GM12878 (cell line): ENCODE data around the gene SCN4A. TPM values are rescaled to one million over a fixed set of nuclear protein-coding genes. Genes with fewer than 3 reads are reported as not detected.

ENCODE experiments used
- ATF7 ChIP-seq: fragments of 450-650 bp; IDR thresholded peaks from 2 replicates; pipeline ENCODE4 v1.6.1; 2016; ENCODE audit warnings: low read depth, mild to moderate bottlenecking
- BMI1 ChIP-seq: fragments of 450-650 bp; IDR thresholded peaks from 2 replicates; pipeline ENCODE4 v1.6.1; 2016; ENCODE audit warnings: mild to moderate bottlenecking, moderate library complexity, borderline replicate concordance
- CHD1 ChIP-seq: IDR thresholded peaks from 2 replicates; pipeline ENCODE4 v1.6.1; 2012; ENCODE audit warnings: low read depth, low read length, improper control_type of control experiment
- ELK1 ChIP-seq: IDR thresholded peaks from 2 replicates; pipeline ENCODE4 v1.6.1; 2012; ENCODE audit warnings: low read depth, low read length, improper control_type of control experiment
- HSF1 ChIP-seq: fragments of 150-350 bp; IDR thresholded peaks from 2 replicates; pipeline ENCODE4 v1.6.1; 2014; ENCODE audit warnings: mild to moderate bottlenecking, low read depth, low read length
- IRF3 ChIP-seq: fragments of 450-650 bp; IDR thresholded peaks from 2 replicates; pipeline ENCODE4 v1.6.1; 2014; ENCODE audit warnings: mild to moderate bottlenecking
- NFXL1 ChIP-seq: fragments of 450-650 bp; IDR thresholded peaks from 2 replicates; pipeline ENCODE4 v1.6.1; 2017; ENCODE audit warnings: antibody characterized with exemption, mild to moderate bottlenecking, borderline replicate concordance
- PAX5 ChIP-seq: IDR thresholded peaks from 2 replicates; pipeline ENCODE4 v1.6.1; 2011; ENCODE audit warnings: low read depth, low read length, borderline replicate concordance
- PRDM15 ChIP-seq: fragments of 450-650 bp; formaldehyde crosslinking; IDR thresholded peaks from 2 replicates; pipeline ENCODE4 v1.4.0; 2020; ENCODE audit warnings: mild to moderate bottlenecking, moderate library complexity
- SP1 ChIP-seq: IDR thresholded peaks from one replicate; pipeline ENCODE4 v1.6.1; 2011; ENCODE audit warnings: low read depth, low read length
- TCF12 ChIP-seq: IDR thresholded peaks from 2 replicates; pipeline ENCODE4 v1.6.1; 2011; ENCODE audit warnings: low read depth, mild to moderate bottlenecking, low read length
- ZNF274 ChIP-seq: IDR thresholded peaks from one replicate; pipeline ENCODE4 v1.8.0; 2011; ENCODE audit not compliant: insufficient read length, insufficient read depth
- polyA plus RNA-seq, 11 experiments: library from polyadenylated mRNA; depleted of rRNA in 4 of 11; unstranded in 6 of 11; stranded (reverse) in 5 of 11; fragments of >200 nt; fragmentation: Nextera tagmentation in 4 of 11; fragmentation: Illumina TruSeq in 1 of 11; extraction: Ambion mirVana in 4 of 11; extraction: Trizol in 1 of 11; gene quantifications; 1 replicate in 1 of 11; 2 replicates in 10 of 11; pipeline versions ENCODE4 v1.2.1 to v1.2.3, GENCODE V29; 2011 to 2016; ENCODE audit warnings: inconsistent platforms in 2 of 11, missing spikeins in 2 of 11, low read depth in 1 of 11
- total RNA-seq, 4 experiments: library from RNA; depleted of rRNA in 3 of 4; stranded (reverse); fragments of >200 nt in 3 of 4; fragmentation: Illumina TruSeq in 1 of 4; extraction: Trizol in 1 of 4; gene quantifications; 2 replicates each; pipeline versions ENCODE4 v1.2.1 to v1.2.3, GENCODE V29; 2013 to 2021
- TF ChIP-seq, protein P1 (sequence below): fragments of 450-650 bp; IDR thresholded peaks from 2 replicates; pipeline ENCODE4 v1.6.1; 2017; ENCODE audit warnings: antibody characterized with exemption, mild to moderate bottlenecking, moderate library complexity
- TF ChIP-seq, protein P2 (sequence below): fragments of 450-650 bp; IDR thresholded peaks from 2 replicates; pipeline ENCODE4 v1.6.1; 2017; ENCODE audit warnings: mild to moderate bottlenecking, moderate library complexity

The SCN4A gene
- total and polyA plus RNA-seq, 10 of the 15 experiments (the other 5 are each of a cell fraction or from before 2014, with no cell fraction given), result under 0.01 to 0.15 (median 0.07) TPM; not detected in 4

DNA sequence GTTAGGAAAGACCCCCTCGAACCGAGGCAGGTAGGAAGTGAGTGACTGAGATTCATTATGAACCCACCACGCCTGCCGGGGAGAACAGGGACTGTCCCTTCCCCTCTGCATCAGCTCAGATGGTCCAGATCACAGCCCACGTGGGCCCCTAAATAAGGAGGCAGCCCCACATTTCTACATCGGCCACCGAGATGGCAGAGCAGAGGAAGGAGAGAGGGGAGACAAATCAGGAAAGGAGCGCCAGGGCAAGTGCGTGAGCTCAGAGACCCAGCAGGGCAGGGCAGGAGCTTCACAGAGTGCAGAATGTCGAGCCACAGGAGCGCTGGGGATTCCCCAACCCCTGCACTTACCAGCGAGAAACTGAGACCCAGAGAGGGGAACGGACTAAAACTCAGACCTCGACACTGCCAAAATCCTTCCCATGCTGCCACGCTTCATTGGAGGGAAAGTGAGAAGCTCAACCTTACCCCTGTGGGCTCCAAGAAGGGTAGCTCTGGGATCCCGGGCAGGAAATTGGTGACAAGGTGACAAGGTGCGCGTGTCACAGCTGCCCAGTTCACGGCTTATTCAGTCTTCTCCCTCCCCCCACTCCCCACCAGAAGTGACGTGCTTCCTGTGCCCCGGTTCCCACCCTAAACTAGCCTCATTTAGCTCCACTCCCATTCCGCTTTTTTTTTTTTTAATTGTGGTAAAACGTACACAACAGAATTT, 47.5 kb upstream of the SCN4A start, which contains the start of gene ICAM2 (continued):
- TF ChIP-seq, protein P1, sequence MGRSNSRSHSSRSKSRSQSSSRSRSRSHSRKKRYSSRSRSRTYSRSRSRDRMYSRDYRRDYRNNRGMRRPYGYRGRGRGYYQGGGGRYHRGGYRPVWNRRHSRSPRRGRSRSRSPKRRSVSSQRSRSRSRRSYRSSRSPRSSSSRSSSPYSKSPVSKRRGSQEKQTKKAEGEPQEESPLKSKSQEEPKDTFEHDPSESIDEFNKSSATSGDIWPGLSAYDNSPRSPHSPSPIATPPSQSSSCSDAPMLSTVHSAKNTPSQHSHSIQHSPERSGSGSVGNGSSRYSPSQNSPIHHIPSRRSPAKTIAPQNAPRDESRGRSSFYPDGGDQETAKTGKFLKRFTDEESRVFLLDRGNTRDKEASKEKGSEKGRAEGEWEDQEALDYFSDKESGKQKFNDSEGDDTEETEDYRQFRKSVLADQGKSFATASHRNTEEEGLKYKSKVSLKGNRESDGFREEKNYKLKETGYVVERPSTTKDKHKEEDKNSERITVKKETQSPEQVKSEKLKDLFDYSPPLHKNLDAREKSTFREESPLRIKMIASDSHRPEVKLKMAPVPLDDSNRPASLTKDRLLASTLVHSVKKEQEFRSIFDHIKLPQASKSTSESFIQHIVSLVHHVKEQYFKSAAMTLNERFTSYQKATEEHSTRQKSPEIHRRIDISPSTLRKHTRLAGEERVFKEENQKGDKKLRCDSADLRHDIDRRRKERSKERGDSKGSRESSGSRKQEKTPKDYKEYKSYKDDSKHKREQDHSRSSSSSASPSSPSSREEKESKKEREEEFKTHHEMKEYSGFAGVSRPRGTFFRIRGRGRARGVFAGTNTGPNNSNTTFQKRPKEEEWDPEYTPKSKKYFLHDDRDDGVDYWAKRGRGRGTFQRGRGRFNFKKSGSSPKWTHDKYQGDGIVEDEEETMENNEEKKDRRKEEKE, result no peak
- no peak for TF ChIP-seq CHD1
- TF ChIP-seq, protein P2, sequence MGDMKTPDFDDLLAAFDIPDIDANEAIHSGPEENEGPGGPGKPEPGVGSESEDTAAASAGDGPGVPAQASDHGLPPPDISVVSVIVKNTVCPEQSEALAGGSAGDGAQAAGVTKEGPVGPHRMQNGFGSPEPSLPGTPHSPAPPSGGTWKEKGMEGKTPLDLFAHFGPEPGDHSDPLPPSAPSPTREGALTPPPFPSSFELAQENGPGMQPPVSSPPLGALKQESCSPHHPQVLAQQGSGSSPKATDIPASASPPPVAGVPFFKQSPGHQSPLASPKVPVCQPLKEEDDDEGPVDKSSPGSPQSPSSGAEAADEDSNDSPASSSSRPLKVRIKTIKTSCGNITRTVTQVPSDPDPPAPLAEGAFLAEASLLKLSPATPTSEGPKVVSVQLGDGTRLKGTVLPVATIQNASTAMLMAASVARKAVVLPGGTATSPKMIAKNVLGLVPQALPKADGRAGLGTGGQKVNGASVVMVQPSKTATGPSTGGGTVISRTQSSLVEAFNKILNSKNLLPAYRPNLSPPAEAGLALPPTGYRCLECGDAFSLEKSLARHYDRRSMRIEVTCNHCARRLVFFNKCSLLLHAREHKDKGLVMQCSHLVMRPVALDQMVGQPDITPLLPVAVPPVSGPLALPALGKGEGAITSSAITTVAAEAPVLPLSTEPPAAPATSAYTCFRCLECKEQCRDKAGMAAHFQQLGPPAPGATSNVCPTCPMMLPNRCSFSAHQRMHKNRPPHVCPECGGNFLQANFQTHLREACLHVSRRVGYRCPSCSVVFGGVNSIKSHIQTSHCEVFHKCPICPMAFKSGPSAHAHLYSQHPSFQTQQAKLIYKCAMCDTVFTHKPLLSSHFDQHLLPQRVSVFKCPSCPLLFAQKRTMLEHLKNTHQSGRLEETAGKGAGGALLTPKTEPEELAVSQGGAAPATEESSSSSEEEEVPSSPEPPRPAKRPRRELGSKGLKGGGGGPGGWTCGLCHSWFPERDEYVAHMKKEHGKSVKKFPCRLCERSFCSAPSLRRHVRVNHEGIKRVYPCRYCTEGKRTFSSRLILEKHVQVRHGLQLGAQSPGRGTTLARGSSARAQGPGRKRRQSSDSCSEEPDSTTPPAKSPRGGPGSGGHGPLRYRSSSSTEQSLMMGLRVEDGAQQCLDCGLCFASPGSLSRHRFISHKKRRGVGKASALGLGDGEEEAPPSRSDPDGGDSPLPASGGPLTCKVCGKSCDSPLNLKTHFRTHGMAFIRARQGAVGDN, result peak; percentile 78
- TF ChIP-seq TCF12, result 0 out of 2 replicates have a peak, but pooled peaks have one; percentile 56
- no peak for TF ChIP-seq BMI1
- no peak for TF ChIP-seq IRF3
- peak; percentile 88 for TF ChIP-seq ATF7
- no peak for TF ChIP-seq ELK1
- TF ChIP-seq HSF1, result no peak
- TF ChIP-seq PRDM15 (CRISPR knock-in tag), result 0 out of 2 replicates have a peak, but pooled peaks have one; percentile 23
- peak; percentile 31 for TF ChIP-seq SP1
- no peak for TF ChIP-seq ZNF274
- no peak for TF ChIP-seq NFXL1
- TF ChIP-seq PAX5, result peak; percentile 64; the same call in 1 of the 2 replicates
